Measurements from ENCODE around the gene MOB3A.

MOB3A gene

GRCh38 chr19:2059422-2060201, 36.5 kb downstream of the MOB3A start:
- no peak for DNase-seq (ENCODE audit: low read depth in 3 of 3, low spot score in 1 of 3)

- DNase-seq (ENCODE audit: low read depth in 3 of 3, low spot score in 1 of 3), result no peak
Observed at GRCh38 chr19:2058570-2059421, 37.3 kb downstream of the MOB3A start.

GRCh38 chr19:2057484-2058469, 38.3 kb downstream of the MOB3A start:
- no peak for DNase-seq (ENCODE audit: low read depth in 3 of 3, low spot score in 1 of 3)

GRCh38 chr19:2056837-2057192, 39.3 kb downstream of the MOB3A start:
- DNase-seq (ENCODE audit: low read depth in 3 of 3, low spot score in 1 of 3), result no peak

GRCh38 chr19:2055931-2056836, 39.9 kb downstream of the MOB3A start:
- no peak for DNase-seq (ENCODE audit: low read depth in 3 of 3, low spot score in 1 of 3)

- no peak for DNase-seq (ENCODE audit: low read depth in 3 of 3, low spot score in 1 of 3)
Observed at GRCh38 chr19:2054763-2055162, 41.4 kb downstream of the MOB3A start.

- no peak for DNase-seq (ENCODE audit: low read depth in 3 of 3, low spot score in 1 of 3)
Observed at GRCh38 chr19:2053601-2054389, 42.3 kb downstream of the MOB3A start.

- DNase-seq (ENCODE audit: low read depth in 3 of 3, low spot score in 1 of 3), result no peak
Observed at GRCh38 chr19:2051773-2052704, 44.1 kb downstream of the MOB3A start.

GRCh38 chr19:2050991-2051772, 44.9 kb downstream of the MOB3A start, which contains the start of gene MKNK2:
Gene MKNK2, minus strand, starts transcription at chr19:2051244. Its CDS starts 393 bp downstream, at chr19:2050851.
- DNase-seq (ENCODE audit: low read depth in 3 of 3, low spot score in 1 of 3), result peak; percentile 90 to 98 (median 97)

GRCh38 chr19:2050349-2050990, 45.7 kb downstream of the MOB3A start:
- no peak for DNase-seq (ENCODE audit: low read depth in 3 of 3, low spot score in 1 of 3)

GRCh38 chr19:2049741-2050348, 46.3 kb downstream of the MOB3A start:
- DNase-seq (ENCODE audit: low read depth in 3 of 3, low spot score in 1 of 3), result peak in 1 of 3 donors; percentile 37

- no peak for DNase-seq (ENCODE audit: low read depth in 3 of 3, low spot score in 1 of 3)
Observed at GRCh38 chr19:2048959-2049740, 47.0 kb downstream of the MOB3A start.

- DNase-seq (ENCODE audit: low read depth in 3 of 3, low spot score in 1 of 3), result no peak
Observed at GRCh38 chr19:2048104-2048958, 47.8 kb downstream of the MOB3A start.

- no peak for DNase-seq (ENCODE audit: low read depth in 3 of 3, low spot score in 1 of 3)
Observed at GRCh38 chr19:2047449-2048103, 48.5 kb downstream of the MOB3A start.
